RWPE2 (cell line): Measurements from ENCODE around the gene CABCOCO1.
A peak's percentile ranks its signal among the peaks of the same experiment; 100 is the strongest.

Experiments
- ATAC-seq: fragments of 200-7000 bp; cut with Tn5 transposase; 3 replicates; pipeline ENCODE4 v1.9.1; 2021; ENCODE audit warnings: low read depth
- DNase-seq: peaks from one replicate; pipeline ENCODE4 v3.0.0-alpha.2; 2020; ENCODE audit warnings: low spot score
- H3K27ac ChIP-seq: fragments of 450-650 bp; 2 replicates; pipeline ENCODE4 v1.5.1; 2017; ENCODE audit warnings: mild to moderate bottlenecking; ENCODE audit not compliant: poor library complexity, severe bottlenecking
- H3K27me3 ChIP-seq: fragments of 250-450 bp; sonication (Bioruptor Pico); 2 replicates; pipeline ENCODE4 v1.5.1; 2021; ENCODE audit warnings: mild to moderate bottlenecking, moderate library complexity; ENCODE audit not compliant: insufficient read depth, poor library complexity, severe bottlenecking
- H3K36me3 ChIP-seq: fragments of 250-450 bp; sonication (Bioruptor Pico); 2 replicates; pipeline ENCODE4 v1.5.1; 2020; ENCODE audit warnings: low read depth, mild to moderate bottlenecking, moderate library complexity
- H3K4me1 ChIP-seq: fragments of 250-450 bp; sonication (Bioruptor Pico); 2 replicates; pipeline ENCODE4 v1.5.1; 2021; ENCODE audit warnings: mild to moderate bottlenecking, moderate library complexity; ENCODE audit not compliant: insufficient read depth, poor library complexity, severe bottlenecking
- H3K4me3 ChIP-seq: fragments of 250-450 bp; sonication (Bioruptor Pico); 2 replicates; pipeline ENCODE4 v1.5.1; 2021; ENCODE audit warnings: mild to moderate bottlenecking, moderate library complexity; ENCODE audit not compliant: severe bottlenecking
- H3K9me3 ChIP-seq: fragments of 250-450 bp; sonication (Bioruptor Pico); 2 replicates; pipeline ENCODE4 v1.5.1; 2021; ENCODE audit warnings: mild to moderate bottlenecking, moderate library complexity; ENCODE audit not compliant: severe bottlenecking
- TF ChIP-seq, protein P1 (sequence below): fragments of 450-650 bp; IDR thresholded peaks from one replicate; pipeline ENCODE4 v1.5.1; 2017; ENCODE audit warnings: mild to moderate bottlenecking, moderate library complexity; ENCODE audit not compliant: poor library complexity, severe bottlenecking

CABCOCO1 gene

DNA sequence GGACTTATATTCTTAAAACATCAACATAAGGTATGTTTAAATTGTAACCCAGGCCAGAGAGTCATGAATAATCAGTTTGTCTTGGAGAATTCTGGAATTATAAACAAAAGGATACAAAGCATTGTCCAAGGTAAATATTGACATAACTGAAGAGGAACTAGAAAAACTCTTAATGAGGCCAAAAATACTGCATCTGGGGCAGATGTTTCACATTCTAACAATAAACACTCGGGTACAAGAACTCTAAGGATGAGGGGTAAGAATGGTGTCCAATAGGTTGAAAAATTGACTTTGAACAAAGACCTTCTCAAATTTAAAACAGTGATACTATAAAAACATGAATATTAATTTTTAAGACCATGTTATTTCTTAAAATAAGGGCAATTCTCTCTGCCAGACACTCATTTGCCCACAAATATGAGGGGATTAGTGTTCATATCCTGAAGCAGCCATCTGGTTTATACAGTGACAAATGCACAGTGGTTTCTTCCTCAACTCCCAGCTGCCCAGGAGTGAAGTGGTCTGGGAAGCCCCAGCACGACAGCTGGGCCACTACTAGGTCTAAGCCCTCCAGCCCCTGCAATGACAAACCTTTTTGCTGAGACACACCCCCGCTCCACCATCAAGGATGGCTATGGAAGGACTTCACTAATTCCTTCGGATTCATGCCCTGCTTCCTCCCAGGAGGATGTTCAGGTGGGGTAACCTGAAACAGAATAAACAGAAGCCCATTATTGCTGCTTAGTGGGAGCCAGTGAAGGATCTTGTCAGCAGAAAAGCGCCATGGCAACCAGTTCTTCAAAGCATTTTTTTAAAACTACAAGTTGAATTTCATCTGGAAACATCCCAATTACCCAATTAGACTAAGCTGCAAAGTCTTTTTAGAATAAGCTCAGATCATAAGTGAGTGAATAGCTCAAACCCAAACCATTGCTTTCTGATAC is 131.3 kb downstream of the CABCOCO1 start:
- DNase-seq (no peak), ATAC-seq (peak; percentile 38; the same call in 2 of the 3 replicates)
- H3K4me3 ChIP-seq: no peak overlapping the region
- H3K36me3 ChIP-seq: no peaks in the 10 kb centered on the region
- H3K9me3 ChIP-seq: no peaks in the 10 kb centered on the region
- no peaks in the 10 kb centered on the region for H3K27me3 ChIP-seq
- TF ChIP-seq, protein P1, sequence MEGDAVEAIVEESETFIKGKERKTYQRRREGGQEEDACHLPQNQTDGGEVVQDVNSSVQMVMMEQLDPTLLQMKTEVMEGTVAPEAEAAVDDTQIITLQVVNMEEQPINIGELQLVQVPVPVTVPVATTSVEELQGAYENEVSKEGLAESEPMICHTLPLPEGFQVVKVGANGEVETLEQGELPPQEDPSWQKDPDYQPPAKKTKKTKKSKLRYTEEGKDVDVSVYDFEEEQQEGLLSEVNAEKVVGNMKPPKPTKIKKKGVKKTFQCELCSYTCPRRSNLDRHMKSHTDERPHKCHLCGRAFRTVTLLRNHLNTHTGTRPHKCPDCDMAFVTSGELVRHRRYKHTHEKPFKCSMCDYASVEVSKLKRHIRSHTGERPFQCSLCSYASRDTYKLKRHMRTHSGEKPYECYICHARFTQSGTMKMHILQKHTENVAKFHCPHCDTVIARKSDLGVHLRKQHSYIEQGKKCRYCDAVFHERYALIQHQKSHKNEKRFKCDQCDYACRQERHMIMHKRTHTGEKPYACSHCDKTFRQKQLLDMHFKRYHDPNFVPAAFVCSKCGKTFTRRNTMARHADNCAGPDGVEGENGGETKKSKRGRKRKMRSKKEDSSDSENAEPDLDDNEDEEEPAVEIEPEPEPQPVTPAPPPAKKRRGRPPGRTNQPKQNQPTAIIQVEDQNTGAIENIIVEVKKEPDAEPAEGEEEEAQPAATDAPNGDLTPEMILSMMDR: no peak
- H3K27ac ChIP-seq: no peak overlapping the region
- no peaks in the 10 kb centered on the region for H3K4me1 ChIP-seq

DNA sequence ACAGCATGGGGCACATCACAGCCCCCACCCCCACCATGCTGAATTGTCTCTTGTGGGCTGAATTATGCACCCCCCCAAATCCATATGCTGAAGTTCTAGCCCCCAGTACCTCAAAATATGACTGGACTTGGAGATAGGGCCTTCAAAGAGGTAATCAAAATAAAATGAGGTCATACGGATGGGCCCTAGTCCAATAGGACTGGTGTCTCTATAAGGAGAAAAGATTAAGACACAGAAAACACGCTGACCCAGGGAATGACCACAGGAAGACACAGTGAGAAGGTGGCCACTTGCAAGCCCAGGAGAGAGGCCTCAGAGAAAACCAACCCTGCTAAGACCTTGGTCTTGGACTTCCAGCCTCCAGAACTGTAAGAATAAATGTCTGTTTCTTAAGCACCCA is 132.4 kb downstream of the CABCOCO1 start:
- TF ChIP-seq, protein P1: no peak
- DNase-seq: no peak
- no peak overlapping the region for H3K4me3 ChIP-seq

DNA sequence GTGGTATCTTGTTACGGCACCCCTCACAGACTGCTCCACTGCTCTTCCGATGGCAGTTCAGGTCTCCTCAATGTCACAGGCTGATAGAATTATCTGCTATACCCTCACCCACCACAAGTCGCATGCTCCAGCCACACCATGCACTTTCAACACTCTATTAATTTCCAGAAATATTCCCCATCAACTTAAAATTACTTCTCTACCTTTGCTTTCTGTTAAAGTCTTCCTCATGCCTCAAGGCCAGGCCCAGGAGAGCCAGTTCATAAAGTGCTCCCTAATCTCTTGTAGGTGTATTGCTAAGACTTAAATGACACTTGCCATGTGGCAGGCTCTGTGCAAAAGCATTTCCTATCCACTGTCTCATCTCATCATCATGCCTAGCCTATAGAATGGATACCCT is 132.8 kb downstream of the CABCOCO1 start:
- Histone ChIP-seq H3K4me1 (no peaks in the 10 kb centered on the region), H3K4me3 (no peak overlapping the region), H3K27ac (no peak overlapping the region), H3K27me3 (no peaks in the 10 kb centered on the region), H3K36me3 (no peaks in the 10 kb centered on the region), H3K9me3 (no peaks in the 10 kb centered on the region)
- TF ChIP-seq, protein P1: no peak
- ATAC-seq (no peak), DNase-seq (no peak)

More for the DNA sequence above, 132.4 kb downstream of the CABCOCO1 start:
- ATAC-seq: no peak
- no peaks in the 10 kb centered on the region for H3K4me1 ChIP-seq
- H3K9me3 ChIP-seq: no peaks in the 10 kb centered on the region
- no peak overlapping the region for H3K27ac ChIP-seq
- H3K36me3 ChIP-seq: no peaks in the 10 kb centered on the region
- no peaks in the 10 kb centered on the region for H3K27me3 ChIP-seq

DNA sequence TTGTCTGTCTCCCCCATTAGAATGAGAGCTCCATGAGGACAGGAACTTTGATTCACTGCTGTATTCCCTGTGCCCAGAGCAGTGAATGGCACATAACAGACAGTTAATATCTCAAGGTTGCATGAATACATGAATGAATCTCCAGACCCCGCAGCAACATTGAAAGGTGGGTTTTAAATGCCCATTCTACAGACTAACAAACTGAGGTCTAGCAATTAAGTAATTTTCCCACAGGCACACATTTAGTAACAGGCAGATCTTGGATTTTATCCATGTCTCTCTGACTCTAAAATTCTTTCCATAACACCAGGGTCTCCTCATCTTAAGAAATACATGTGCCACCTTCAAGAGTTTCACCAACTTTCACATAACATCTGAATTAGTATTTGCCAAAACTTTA is 134.1 kb downstream of the CABCOCO1 start:
- Histone ChIP-seq H3K27me3 (no peaks in the 10 kb centered on the region), H3K4me1 (no peaks in the 10 kb centered on the region), H3K9me3 (no peaks in the 10 kb centered on the region), H3K4me3 (no peak overlapping the region), H3K36me3 (no peaks in the 10 kb centered on the region), H3K27ac (no peak overlapping the region)
- DNase-seq (no peak), ATAC-seq (no peak)
- TF ChIP-seq, protein P1: no peak
